CD4-positive, alpha-beta T cell treated with Interleukin-15 for 1 hour (primary cell): Measurements from ENCODE around the gene S100A7A.
"Not testable (repeated sequence)": the region's sequence is repeated elsewhere in the genome, so short reads cannot be mapped to it uniquely, and the experiment has no call there.

Source experiments
- DNase-seq: peaks from one replicate; pipeline ENCODE4 v3.0.0-alpha.2; 2020

Gene S100A7A

DNA sequence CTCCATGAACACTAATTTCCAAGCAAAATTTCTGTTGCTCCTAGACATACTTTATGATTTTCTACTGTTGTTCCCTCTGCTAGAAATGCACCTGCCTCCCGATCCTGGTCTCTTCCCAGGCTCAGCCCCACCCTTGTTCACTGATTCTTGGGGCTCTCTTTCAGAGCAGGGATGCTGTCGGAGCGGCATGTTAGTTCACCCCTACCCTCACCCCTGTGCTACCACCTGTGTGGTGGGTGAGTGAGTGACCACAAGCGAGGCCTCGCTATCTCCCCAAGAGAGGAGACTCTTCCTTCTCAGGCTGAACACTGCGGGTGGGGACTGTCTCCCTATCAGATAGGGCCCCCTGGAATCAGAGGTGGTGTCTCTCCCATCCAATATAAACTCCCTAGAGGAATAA, 20.5 kb upstream of the S100A7A start:
- DNase-seq = no peak

DNA sequence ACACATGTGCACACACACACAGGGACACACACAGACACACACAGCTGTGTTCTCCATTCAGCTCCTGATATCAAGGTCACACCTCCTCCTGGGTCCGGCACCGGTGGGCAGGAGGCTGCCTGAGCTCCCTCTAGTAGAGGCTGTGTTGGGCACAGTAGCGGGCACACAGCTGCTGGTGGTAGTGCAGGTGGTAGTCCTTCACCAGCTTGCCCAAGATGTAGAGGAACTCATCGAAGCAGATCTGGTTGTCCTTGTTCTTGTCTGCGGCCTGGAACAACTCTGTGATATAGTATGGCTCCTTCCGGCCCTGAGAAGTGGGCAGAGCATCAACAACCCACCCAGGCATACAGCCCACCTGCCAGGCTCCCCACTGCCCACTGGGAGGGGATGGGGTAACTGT, 19.9 kb upstream of the S100A7A start:
- DNase-seq = no peak

GRCh38 chr1:153397051-153397923, 19.0 kb upstream of the S100A7A start:
- DNase-seq = no peak

DNA sequence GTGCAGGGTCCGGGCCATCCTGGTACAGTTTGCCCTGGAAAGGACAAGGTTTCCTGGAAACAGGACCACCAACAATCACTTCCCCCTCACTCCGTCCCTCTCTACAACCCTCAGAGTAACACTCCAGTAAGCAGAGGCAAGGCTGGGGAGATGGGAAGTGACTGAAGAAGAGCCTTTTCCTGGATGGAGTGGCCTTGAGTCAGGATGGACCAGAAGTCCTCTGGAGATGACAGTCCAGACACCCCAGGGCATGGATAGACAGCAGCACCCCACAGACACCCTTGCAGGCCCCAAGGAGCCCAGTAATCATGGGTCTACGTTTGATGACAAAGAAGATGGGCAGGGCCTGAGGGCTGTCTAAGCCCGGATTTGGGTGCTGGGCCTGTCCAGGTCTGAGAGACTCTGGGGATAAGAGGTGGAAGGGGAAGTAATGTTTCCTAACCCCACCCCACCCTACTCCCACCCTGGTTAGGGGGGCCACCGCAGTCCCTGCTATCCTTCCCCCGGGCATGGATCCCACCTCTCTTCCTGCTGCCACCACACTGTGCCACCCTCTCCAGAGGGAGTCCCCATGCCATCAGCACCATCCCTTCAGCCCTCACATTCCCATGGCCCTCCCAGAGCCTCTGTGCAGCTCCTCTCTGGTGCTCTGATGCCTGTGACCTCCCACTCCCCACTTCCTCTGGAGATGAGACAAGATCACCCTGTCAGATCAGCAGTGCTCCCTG, 18.2 kb upstream of the S100A7A start:
- DNase-seq = no peak

GRCh38 chr1:153399401-153400055, 16.8 kb upstream of the S100A7A start:
- no peak for DNase-seq

DNA sequence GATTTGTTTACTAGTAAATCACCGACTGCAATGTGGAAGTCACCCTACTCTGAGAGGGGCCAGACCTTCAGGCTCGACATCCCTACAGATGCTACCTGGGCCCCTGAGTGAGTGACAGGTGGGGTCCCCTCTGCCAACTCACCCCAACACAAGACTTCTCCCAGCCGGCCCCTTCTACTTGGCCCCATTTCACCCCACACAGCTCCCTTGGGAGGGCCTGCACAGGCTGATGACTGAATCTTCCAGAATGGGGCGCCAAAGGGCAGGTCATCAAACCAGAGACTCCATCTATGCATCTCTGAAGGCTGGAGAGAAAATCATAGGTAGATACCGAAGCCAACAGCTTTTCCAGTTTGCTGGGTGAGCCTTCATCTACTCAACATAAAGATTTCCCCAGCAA, 16.1 kb upstream of the S100A7A start:
- DNase-seq = no peak

- DNase-seq = no peak
These were observed 14.9 kb upstream of the S100A7A start for GRCh38 chr1:153401461-153401860.

- no peak for DNase-seq
These were observed 14.1 kb upstream of the S100A7A start for GRCh38 chr1:153402226-153402625.

- no peak for DNase-seq
These were observed 12.8 kb upstream of the S100A7A start for GRCh38 chr1:153403421-153404085.

GRCh38 chr1:153404086-153404635, 12.2 kb upstream of the S100A7A start:
- no peak for DNase-seq

- DNase-seq = peak; percentile 53
These were observed 11.6 kb upstream of the S100A7A start for GRCh38 chr1:153404768-153405167.

DNA sequence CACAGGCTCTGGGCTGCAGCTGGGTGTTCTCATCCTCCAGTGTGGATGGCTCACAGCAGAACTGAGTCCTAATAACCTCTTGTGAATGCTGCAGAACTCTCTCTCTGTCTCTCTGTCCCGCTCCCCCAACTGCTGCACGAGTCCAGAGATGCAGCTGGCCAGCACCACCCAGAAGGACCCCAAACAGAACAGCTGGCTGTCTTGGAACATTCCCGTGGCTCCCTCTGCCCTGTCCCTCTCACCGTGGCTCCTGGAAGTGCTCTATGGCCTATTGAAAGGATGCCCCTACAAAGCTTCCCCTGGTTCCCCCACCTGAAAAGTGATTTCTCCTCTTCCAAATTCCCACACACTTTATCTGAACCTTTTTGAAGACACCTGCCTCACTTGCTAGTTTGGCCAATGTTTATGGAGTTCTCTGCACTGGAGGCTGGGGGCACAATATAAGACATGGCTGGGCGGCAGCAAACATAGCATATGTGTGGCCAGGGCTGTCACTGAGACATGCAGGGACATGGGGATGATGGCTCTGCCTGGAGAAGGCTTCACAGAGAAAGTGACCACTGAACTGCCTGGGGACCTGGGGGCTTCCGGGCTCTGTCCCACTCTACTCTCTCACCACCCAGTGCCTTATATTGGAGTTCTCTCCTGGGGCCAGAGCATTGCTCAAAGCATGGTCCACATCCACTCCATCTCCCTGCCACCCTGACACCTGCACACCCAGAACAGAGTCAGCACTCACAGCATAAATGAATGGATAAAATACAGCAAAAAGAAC, 10.3 kb upstream of the S100A7A start:
- DNase-seq = not testable (repeated sequence)

- not testable (repeated sequence) for DNase-seq
These were observed 9.0 kb upstream of the S100A7A start for GRCh38 chr1:153407274-153407673.

- DNase-seq = not testable (repeated sequence)
These were observed 2.4 kb upstream of the S100A7A start for GRCh38 chr1:153413961-153414360.

- no peak for DNase-seq
These were observed 992 bp downstream of the S100A7A start for GRCh38 chr1:153417136-153417888.

DNA sequence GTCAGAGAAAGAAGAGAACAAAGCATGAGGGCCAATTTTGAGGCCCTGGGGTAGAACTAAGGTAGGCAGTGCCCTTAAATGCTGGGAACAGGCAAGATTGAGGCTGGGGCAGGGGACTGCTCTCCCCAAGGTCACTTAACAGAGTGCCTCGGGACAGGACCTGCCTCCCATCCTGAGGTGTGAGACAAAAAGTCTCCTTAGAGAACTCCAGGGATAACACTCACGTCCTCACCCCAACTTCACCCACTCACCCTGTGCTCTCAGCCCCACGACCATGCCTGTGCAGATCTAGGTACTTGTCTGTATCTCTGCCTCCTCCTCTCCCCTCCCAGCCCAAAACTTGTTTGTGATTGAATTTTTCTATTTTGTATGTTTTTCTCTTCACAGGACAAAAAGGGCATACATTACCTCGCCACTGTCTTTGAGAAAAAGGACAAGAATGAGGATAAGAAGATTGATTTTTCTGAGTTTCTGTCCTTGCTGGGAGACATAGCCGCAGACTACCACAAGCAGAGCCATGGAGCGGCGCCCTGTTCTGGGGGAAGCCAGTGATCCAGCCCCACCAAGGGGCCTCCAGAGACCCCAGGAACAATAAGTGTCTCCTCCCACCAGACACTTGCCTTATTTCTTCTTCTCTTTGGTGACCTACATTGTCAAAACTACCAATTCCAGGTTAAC, 2.6 kb downstream of the S100A7A start:
- DNase-seq = not testable (repeated sequence)

- DNase-seq = not testable (repeated sequence)
These were observed 3.1 kb downstream of the S100A7A start for GRCh38 chr1:153419436-153419793.

GRCh38 chr1:153420306-153420705, 4.0 kb downstream of the S100A7A start:
- no peak for DNase-seq

DNA sequence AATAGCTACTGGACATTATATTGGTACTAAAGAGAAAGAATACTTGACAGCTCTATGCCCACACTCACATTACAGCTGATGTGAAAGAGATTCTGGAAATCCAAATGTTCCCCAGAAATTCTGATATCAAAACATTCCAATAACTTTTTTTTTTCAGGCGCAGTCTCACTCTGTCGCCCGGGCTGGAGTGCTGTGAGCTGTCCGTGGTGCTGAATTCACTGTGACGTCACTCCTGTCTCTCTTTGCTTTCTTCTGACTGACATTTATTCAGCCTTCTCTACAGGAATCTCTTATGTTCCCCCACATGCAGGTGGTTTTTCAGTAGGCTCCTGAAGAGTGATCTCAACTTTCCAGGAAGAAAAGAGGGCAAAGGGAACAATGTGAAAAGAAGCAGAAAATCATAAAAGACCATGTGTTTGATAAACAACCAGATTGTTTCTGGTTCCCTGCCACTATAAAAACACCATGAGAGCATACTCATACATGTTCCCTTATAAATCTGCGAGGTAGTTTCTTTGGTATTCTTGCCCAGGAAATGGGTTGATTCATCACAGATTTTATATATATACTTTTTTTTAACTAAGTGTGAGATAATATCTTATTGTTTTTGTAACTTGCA, 6.2 kb downstream of the S100A7A start:
- DNase-seq = peak; percentile 23

DNA sequence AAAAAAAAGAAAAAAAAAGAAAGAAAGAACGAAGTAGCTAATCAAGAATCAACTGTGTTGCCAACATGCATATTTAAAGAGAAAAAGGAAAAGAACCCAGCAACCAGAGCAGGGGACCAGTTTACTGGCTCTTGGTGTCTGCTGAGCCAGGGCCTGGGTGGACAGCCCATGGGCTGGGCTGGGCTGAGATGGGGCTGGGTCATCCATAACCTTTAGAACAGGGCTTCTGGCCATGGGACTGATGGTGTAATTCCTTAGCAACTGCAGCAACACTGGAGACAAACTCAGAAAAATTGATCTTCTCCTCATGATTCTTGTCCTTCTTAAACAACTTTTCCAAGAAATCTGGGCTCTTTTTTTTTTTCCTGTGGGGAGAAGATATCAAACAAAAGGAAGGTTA, 10.5 kb downstream of the S100A7A start:
- no peak for DNase-seq
